Measurements from ENCODE around the gene SMC4. TPM values are rescaled to one million over a fixed set of nuclear protein-coding genes. Genes with fewer than 3 reads are reported as not detected.

The SMC4 gene
- total RNA-seq, 1 donor from 2014 or later = 34.1 TPM

GRCh38 chr3:160365869-160366522, 33.5 kb upstream of the SMC4 start:
- no peak for TF ChIP-seq CTCF (IDR thresholded peaks at IDR 0.05; ENCODE audit: insufficient read depth, low read depth, low read length)
- TF ChIP-seq EZH2 (IDR thresholded peaks at IDR 0.05; ENCODE audit: insufficient read depth, low read length) = no peak
- Mint-ChIP-seq H3K4me1 (ENCODE audit: low read depth, unreplicated experiment) (no peaks in the 10 kb centered on the region), H3K36me3 (ENCODE audit: low read depth, unreplicated experiment) (peaks cover 10% of the 10 kb centered on the region), H3K4me3 (ENCODE audit: unreplicated experiment) (no peak overlapping the region), H3K27me3 (ENCODE audit: low read depth, unreplicated experiment) (no peaks in the 10 kb centered on the region), H3K9me3 (ENCODE audit: unreplicated experiment) (no peaks in the 10 kb centered on the region), H3K27ac (ENCODE audit: unreplicated experiment) (no peak overlapping the region)
- DNase-seq (ENCODE audit: low read depth) (no peak), FAIRE-seq (no peak)
- Histone ChIP-seq H2AFZ (ENCODE audit: low read depth, low read length) (no peak overlapping the region), H3K9me3 (ENCODE audit: insufficient read depth, low read depth, low read length) (no peaks in the 10 kb centered on the region), H4K20me1 (ENCODE audit: insufficient read depth, low read length) (no peaks in the 10 kb centered on the region), H3K36me3 (ENCODE audit: insufficient read depth, low read length) (no peaks in the 10 kb centered on the region), H3K9ac (ENCODE audit: low read length) (no peak overlapping the region), H3K27me3 (ENCODE audit: insufficient read depth, low read length) (no peaks in the 10 kb centered on the region), H3K4me3 (ENCODE audit: insufficient read depth, low read depth, low read length) (no peak overlapping the region), H3K79me2 (ENCODE audit: insufficient read depth, low read length) (no peaks in the 10 kb centered on the region), H3K4me2 (ENCODE audit: low read length) (no peak overlapping the region), H3K27ac (ENCODE audit: low read depth, low read length) (no peak overlapping the region), H3K4me1 (ENCODE audit: insufficient read depth, low read length) (no peaks in the 10 kb centered on the region)

- Histone ChIP-seq H3K27ac (ENCODE audit: low read depth, low read length) (no peak overlapping the region), H3K4me1 (ENCODE audit: insufficient read depth, low read length) (peaks cover 5% of the 10 kb centered on the region), H3K9me3 (ENCODE audit: insufficient read depth, low read depth, low read length) (no peaks in the 10 kb centered on the region), H3K4me2 (ENCODE audit: low read length) (no peak overlapping the region), H3K9ac (ENCODE audit: low read length) (no peak overlapping the region), H3K36me3 (ENCODE audit: insufficient read depth, low read length) (no peaks in the 10 kb centered on the region), H3K27me3 (ENCODE audit: insufficient read depth, low read length) (no peaks in the 10 kb centered on the region), H3K79me2 (ENCODE audit: insufficient read depth, low read length) (no peaks in the 10 kb centered on the region), H4K20me1 (ENCODE audit: insufficient read depth, low read length) (no peaks in the 10 kb centered on the region), H3K4me3 (ENCODE audit: insufficient read depth, low read depth, low read length) (no peak overlapping the region), H2AFZ (ENCODE audit: low read depth, low read length) (no peak overlapping the region)
- peaks cover under 1% of the 10 kb centered on the region for H3K9me3 Mint-ChIP-seq (ENCODE audit: unreplicated experiment)
- TF ChIP-seq CTCF (IDR thresholded peaks at IDR 0.05; ENCODE audit: insufficient read depth, low read depth, low read length) (no peak), EZH2 (IDR thresholded peaks at IDR 0.05; ENCODE audit: insufficient read depth, low read length) (no peak)
- H3K27ac Mint-ChIP-seq (ENCODE audit: unreplicated experiment) = no peak overlapping the region
- H3K27me3 Mint-ChIP-seq (ENCODE audit: low read depth, unreplicated experiment) = no peaks in the 10 kb centered on the region
- FAIRE-seq (no peak), DNase-seq (ENCODE audit: low read depth) (no peak)
- H3K4me3 Mint-ChIP-seq (ENCODE audit: unreplicated experiment) = no peak overlapping the region
- peaks cover 12% of the 10 kb centered on the region for H3K36me3 Mint-ChIP-seq (ENCODE audit: low read depth, unreplicated experiment)
- no peaks in the 10 kb centered on the region for H3K4me1 Mint-ChIP-seq (ENCODE audit: low read depth, unreplicated experiment)
Observed at GRCh38 chr3:160368804-160369203, 30.6 kb upstream of the SMC4 start.

- Histone ChIP-seq H3K79me2 (ENCODE audit: insufficient read depth, low read length) (no peaks in the 10 kb centered on the region), H3K27ac (ENCODE audit: low read depth, low read length) (no peak overlapping the region), H3K36me3 (ENCODE audit: insufficient read depth, low read length) (no peaks in the 10 kb centered on the region), H4K20me1 (ENCODE audit: insufficient read depth, low read length) (no peaks in the 10 kb centered on the region), H3K4me2 (ENCODE audit: low read length) (no peak overlapping the region), H3K9me3 (ENCODE audit: insufficient read depth, low read depth, low read length) (no peaks in the 10 kb centered on the region), H3K4me3 (ENCODE audit: insufficient read depth, low read depth, low read length) (no peak overlapping the region), H2AFZ (ENCODE audit: low read depth, low read length) (no peak overlapping the region), H3K9ac (ENCODE audit: low read length) (no peak overlapping the region), H3K27me3 (ENCODE audit: insufficient read depth, low read length) (no peaks in the 10 kb centered on the region), H3K4me1 (ENCODE audit: insufficient read depth, low read length) (peaks cover 5% of the 10 kb centered on the region)
- H3K4me1 Mint-ChIP-seq (ENCODE audit: low read depth, unreplicated experiment) = peaks cover 2% of the 10 kb centered on the region
- H3K27me3 Mint-ChIP-seq (ENCODE audit: low read depth, unreplicated experiment) = no peaks in the 10 kb centered on the region
- DNase-seq (ENCODE audit: low read depth) (peak; percentile 24), FAIRE-seq (no peak)
- no peak overlapping the region for H3K4me3 Mint-ChIP-seq (ENCODE audit: unreplicated experiment)
- H3K27ac Mint-ChIP-seq (ENCODE audit: unreplicated experiment) = no peak overlapping the region
- peaks cover 4% of the 10 kb centered on the region for H3K9me3 Mint-ChIP-seq (ENCODE audit: unreplicated experiment)
- TF ChIP-seq CTCF (IDR thresholded peaks at IDR 0.05; ENCODE audit: insufficient read depth, low read depth, low read length) (no peak), EZH2 (IDR thresholded peaks at IDR 0.05; ENCODE audit: insufficient read depth, low read length) (no peak)
- H3K36me3 Mint-ChIP-seq (ENCODE audit: low read depth, unreplicated experiment) = peaks cover 11% of the 10 kb centered on the region
Observed at GRCh38 chr3:160369784-160370183, 29.7 kb upstream of the SMC4 start.
